ENCODE results near the gene RNF25.

RNF25 gene

GRCh38 chr2:218679119-218679518 is 7.3 kb upstream of the RNF25 start:
- no peak for DNase-seq (ENCODE audit: low spot score)

- no peak for DNase-seq (ENCODE audit: low spot score)
These were observed 627 bp downstream of the RNF25 start for GRCh38 chr2:218671097-218671653.

DNA sequence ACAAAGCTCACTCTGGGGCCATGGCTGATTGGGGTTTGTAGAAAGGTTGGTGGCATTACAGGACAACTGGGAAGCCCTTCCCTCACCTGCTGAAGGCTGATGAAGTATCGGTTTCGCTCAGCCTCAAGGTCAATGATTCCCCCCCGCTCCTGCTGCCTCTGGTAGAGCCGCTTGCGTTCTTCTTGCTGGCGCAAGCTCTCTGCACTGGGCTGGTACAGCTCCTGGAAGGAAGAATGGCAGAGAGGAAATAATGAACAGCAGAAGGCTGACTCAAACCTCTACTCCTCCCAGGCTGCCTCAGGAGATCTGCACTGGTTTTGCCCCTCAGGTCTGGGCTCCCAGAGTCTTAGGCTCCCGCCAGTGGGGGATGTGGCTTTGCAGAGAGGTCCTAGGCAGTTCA is 7.1 kb downstream of the RNF25 start:
- DNase-seq (ENCODE audit: low spot score), result no peak

- DNase-seq (ENCODE audit: low spot score), result no peak
These were observed 7.9 kb downstream of the RNF25 start for GRCh38 chr2:218663901-218664300.

- DNase-seq (ENCODE audit: low spot score), result no peak
These were observed 9.0 kb downstream of the RNF25 start for GRCh38 chr2:218662827-218663226.

DNA sequence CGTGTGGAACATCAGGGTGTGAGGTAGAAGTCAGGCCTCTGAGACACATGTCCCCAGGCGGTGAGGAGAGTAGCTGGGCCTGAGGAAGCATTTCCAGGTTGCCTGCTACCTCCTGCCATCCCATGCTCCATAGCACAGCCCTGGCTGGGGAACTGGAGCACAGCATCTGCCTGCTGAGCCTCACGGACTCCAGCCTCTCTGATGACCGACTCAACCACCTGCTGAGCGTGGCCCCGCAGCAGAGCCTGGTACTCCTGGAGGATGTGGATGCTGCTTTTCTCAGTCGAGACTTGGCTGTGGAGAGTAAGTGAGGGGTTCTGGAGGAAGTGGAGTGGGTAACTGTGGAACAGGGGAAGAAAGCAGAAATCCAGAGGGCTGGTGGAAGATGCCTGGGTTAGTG is 9.4 kb downstream of the RNF25 start:
- no peak for DNase-seq (ENCODE audit: low spot score)

- DNase-seq (ENCODE audit: low spot score), result no peak
These were observed 11.8 kb downstream of the RNF25 start for GRCh38 chr2:218659988-218660358.

DNA sequence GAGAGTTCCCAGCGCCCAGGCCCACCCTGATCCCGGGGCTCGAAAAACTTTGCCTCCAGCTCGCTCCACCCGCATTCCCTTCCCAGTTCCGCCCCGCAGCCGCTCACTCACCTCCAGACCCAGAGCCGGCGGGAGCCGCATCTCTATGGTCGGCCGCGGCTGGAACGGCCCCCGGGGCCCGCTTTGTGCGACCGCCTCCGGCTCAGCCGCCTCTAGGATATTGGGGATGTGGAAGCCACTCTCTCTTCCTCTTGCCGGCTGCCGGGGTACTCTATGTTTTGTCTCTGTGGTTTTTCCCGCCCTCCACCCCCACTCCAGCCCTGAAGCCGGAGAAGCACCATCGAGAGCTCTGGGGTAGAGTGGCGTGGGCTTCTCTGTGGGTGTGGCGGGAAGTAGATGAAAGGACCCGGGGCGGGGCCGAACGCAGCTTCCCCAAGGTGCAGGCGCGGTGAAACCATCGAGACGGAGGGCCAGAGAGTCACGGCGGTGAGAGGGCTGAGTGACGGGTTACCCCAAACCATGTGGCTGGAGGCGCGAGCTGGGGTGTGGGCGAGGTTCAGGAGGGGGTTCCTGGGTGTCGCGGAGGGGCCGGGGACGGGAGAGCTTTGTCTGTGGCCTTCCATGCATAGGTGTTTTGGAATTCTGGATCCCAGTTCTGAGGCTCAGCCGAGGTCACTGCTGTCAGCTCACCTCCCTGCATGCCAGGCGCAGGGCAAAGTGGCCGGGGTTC is 12.4 kb downstream of the RNF25 start, which contains the start of the genes BCS1L and ZNF142:
Gene BCS1L, plus strand, starts transcription at position 426 of the 730 bp plus-strand sequence. CDS start 1,305 bp downstream, outside the sequence.
Gene ZNF142, minus strand, starts transcription at position 366 of the 730 bp plus-strand sequence. CDS start 3,194 bp downstream, outside the sequence.
- DNase-seq (ENCODE audit: low spot score), result peak; percentile 93

- no peak for DNase-seq (ENCODE audit: low spot score)
These were observed 13.0 kb downstream of the RNF25 start for GRCh38 chr2:218658671-218659257.

GRCh38 chr2:218655751-218656150 is 16.1 kb downstream of the RNF25 start:
- DNase-seq (ENCODE audit: low spot score), result no peak

GRCh38 chr2:218648787-218649100 is 23.1 kb downstream of the RNF25 start:
- no peak for DNase-seq (ENCODE audit: low spot score)

GRCh38 chr2:218648088-218648786 is 23.6 kb downstream of the RNF25 start:
- peak; percentile 34 for DNase-seq (ENCODE audit: low spot score)

DNA sequence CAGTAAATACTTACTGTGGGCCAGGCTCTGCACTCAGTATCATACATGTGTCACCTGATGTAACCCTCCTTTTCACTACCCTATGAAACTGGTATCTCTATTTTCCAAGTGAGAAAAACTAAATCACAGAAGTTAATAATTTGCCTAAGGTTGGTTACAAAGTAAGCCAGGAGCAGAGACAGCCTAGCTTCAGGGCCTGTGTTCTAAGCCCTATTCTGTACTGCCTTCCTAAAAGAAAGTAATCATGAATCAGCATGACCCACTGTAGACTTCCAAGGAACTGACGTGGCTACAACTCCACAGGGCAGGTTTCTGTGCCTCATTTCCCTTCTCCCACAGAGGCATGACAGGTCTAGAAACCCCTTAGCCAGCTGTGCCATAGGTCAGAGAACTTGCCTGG is 26.7 kb downstream of the RNF25 start:
- DNase-seq (ENCODE audit: low spot score), result no peak

- no peak for DNase-seq (ENCODE audit: low spot score)
These were observed 27.1 kb downstream of the RNF25 start for GRCh38 chr2:218644721-218645120.

DNA sequence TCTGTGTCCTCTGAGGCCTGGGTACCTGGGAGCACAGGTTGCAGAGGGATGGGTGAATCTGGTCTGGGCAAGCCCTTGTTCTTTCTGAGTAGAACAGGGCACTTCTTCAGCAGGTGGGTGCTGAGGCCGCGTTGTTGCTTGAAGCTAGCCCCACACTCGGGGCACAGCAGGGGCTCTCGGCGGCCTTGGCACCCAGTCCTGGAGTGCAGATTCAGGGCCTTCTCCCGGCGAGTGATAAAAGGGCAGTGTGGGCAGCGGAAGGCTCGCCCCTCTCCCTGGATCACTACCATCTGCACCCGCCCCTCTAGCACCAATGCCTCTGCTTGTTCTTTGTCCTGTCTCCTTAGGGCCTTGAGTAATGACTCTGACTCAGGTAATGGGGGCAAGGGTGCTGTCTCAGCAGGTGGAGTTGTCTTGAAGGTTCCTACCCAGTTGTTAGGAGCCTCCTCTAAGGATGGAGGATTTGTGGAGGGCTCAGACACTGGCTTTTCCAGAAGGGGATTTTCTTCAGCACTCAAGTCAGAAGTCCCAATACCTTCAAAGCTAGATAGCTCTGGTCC is 28.0 kb downstream of the RNF25 start:
- DNase-seq (ENCODE audit: low spot score), result no peak

DNA sequence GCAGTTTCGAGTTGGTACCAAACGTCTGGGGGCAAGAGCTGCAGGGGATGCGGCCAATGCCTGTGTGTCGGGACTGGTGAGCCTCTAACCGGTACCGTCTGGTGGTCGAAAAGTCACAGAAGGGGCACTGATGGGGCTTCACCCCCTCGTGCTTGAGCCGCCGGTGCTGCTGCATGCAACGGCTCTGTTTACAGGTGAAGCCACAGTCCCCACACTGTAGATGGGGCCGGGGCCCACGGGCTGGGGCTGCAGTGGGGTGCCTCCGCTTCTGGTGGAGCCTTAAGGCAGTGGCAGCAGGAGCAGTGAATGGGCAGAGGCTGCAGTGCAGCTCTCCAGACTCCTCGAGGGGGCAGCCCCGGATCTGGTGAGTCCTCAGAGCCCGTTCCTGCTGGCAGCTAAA is 29.0 kb downstream of the RNF25 start:
- no peak for DNase-seq (ENCODE audit: low spot score)

- no peak for DNase-seq (ENCODE audit: low spot score)
These were observed 29.6 kb downstream of the RNF25 start for GRCh38 chr2:218642121-218642656.

DNA sequence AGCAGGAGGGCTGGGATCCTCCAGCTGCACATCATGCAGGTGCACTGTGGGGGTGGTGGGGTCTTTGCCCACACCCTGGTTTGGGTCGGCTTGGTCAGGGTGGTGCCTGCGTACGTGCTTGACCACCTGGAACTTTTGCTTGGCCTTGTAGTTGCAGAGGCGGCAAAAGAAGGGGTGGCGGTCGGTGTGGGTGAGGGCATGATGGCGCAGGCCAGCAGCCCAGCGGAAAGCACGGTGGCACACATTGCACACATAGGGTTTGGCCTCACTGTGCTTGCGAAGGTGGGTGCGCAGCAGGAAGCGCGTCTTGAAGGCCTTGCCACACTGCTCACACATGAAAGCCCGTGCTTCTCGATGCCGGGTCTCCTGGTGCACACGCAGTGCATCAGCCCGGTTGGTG is 33.4 kb downstream of the RNF25 start:
- no peak for DNase-seq (ENCODE audit: low spot score)

- no peak for DNase-seq (ENCODE audit: low spot score)
These were observed 36.1 kb downstream of the RNF25 start for GRCh38 chr2:218635719-218636118.

DNA sequence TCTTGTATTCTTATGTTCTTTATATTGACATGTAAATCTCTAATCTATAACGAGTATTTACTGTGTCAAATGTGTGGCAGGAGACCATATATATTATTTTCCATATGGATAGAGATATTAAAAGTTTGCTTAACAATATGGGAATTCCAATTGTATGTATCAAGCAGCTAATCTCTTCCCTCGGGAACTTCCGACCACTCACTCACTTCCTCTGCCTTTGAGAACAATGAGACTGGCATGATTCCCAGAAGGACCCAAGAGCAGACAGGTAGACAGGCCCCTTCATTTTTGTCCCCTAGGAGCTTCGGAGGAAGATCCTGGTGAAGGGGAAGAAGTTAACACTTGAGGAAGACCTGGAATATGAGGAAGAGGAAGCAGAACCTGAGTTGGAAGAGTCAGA is 40.0 kb downstream of the RNF25 start:
- no peak for DNase-seq (ENCODE audit: low spot score)

DNA sequence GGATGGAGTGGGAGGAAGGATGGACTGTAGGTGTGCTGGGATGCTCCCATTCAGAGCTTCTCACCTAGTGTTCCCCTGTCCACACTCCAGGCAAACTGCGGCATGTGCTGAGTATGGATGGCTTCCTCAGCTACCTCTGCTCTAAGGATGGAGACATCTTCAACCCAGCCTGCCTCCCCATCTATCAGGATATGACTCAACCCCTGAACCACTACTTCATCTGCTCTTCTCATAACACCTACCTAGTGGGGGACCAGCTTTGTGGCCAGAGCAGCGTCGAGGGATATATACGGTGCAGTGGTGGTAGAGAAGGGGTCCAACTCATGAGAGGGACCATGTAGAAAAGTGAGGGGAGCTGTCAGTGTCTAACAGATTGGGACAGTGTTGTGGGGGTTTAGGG is 43.9 kb downstream of the RNF25 start:
- no peak for DNase-seq (ENCODE audit: low spot score)

DNA sequence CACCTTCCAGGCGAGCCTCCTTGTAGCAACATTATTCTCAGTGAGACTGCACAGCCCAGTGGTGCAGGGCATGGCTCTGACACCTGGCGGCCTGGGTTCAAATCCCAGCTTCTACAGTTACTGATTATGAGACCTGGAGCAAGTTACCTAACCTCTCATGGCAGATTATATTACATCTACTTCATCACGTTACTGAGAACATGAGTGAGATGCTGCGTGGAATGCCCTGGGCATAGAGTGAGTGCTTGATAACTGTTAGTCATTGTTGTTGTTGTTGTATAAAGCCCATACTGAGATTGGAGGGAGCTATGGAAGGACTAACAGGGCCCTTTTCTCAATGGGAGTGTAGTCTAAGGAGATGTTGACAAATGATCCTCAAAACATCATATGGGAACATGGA is 45.4 kb downstream of the RNF25 start:
- no peak for DNase-seq (ENCODE audit: low spot score)

DNA sequence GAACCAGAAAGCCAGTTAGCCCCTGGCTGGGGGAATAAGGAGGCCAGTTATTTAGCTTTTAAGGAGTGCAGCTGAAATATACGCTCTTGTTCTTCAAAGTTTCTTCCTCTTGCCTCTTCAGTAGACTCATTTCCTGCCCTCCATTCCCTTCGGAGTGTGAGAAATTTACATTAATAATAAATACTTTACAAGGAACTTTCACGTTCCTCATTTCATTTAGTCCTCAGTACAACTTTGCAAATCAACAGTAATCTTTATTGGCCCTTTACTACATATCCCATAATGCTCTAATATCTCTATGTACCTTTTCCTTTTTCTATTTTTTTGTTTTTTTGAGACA is 48.5 kb downstream of the RNF25 start:
- DNase-seq (ENCODE audit: low spot score), result no peak
